ENCODE results near the gene FES. TPM values are rescaled to one million over a fixed set of nuclear protein-coding genes. Genes with fewer than 3 reads are reported as not detected.

FES gene
- polyA plus RNA-seq, 2 of the 4 experiments (the other 2 are of a cell fraction), result 0.39 to 0.50 TPM

DNA sequence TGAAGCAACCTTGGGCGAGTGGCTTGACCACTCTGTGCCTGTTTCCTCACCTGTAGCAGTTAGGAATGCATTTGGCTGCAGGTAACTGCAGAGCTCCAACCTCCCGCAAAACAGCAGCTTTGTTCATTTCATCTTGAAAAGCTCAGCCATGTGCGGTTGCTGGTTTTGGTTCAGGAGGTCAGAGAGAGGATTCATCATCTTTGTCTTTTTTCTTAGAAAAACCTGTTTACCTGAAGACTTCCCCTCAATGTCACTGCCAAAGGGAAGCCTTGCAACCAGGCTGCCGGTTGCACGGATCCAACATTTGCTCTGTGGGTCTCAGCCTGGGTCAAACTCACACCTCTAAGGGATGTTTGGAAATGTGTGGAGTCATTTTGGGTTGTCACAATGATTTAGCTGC is 32.4 kb upstream of the FES start:
- Histone ChIP-seq H3K4me3 (no peak overlapping the region), H3K4me1 (no peaks in the 10 kb centered on the region), H3K4me2 (no peak overlapping the region), H3K27ac (no peak overlapping the region), H3K9me3 (no peaks in the 10 kb centered on the region)
- POLR2A ChIA-PET, result no interaction called here
- DNase-seq (ENCODE audit: low read depth in 1 of 2, low spot score in 1 of 2) (no peak), FAIRE-seq (no peak), ATAC-seq (no peak; a peak in 1 of 6 replicates)
- WGBS (ENCODE audit: missing lambda C conversion rate), result 81% methylated on average over 5 of the region's 5 CpGs
- TF ChIP-seq FOSL2 (IDR thresholded peaks at IDR 0.05) (no peak), FOSL2 (CRISPR knock-in tag; IDR thresholded peaks at IDR 0.05) (no peak), ZC3H11A (IDR thresholded peaks at IDR 0.05) (no peak)
- CTCF ChIA-PET, result interaction anchor here (0.6 to 1.5 kb wide), 7 partner anchors 9 to 204 kb away, joined by 3 to 6 read pairs (median 3); no protein-coding TSS in a partner anchor

DNA sequence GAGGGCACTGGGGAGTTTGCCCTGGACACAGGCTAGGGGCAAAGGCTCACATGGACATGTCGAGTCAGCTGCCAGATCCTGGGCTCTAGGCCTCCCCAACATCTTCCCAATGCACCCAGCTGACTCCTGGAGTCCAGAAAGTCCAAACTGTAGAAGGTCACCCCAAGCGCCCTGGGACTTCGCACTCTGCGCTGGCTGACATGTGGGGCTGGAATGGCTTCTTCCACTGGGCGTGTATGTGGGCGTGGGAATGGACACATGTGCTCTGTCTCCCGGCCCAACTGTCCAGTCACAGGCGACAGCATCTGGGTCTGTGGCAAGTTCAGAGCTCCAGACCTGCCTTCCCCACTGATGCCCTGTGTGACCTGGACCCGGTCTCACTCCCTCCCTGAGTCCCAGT is 29.2 kb upstream of the FES start:
- Histone ChIP-seq H3K9me3 (no peaks in the 10 kb centered on the region), H3K27ac (no peak overlapping the region; a peak in 1 of 6 replicates), H3K4me3 (no peak overlapping the region), H3K4me1 (peaks cover 10% of the 10 kb centered on the region), H3K4me2 (no peak overlapping the region)
- POLR2A ChIA-PET, result no interaction called here
- peak in 1 of 2 experiments; percentile 3; a peak in 1 of 6 replicates for ATAC-seq
- FAIRE-seq, result no peak
- CTCF ChIA-PET, result interaction anchor here (0.6 kb wide), 1 partner anchor 38 kb away, joined by 3 read pairs; no protein-coding TSS in a partner anchor
- 81% methylated on average over 9 of the region's 9 CpGs for WGBS (ENCODE audit: missing lambda C conversion rate)
- TF ChIP-seq RARB (CRISPR knock-in tag; IDR thresholded peaks at IDR 0.05) (no peak), EP300 (IDR thresholded peaks at IDR 0.05) (no peak), RCOR1 (IDR thresholded peaks at IDR 0.05; ENCODE audit: low read depth, low read length) (no peak), CBX8 (IDR thresholded peaks at IDR 0.05) (no peak), KDM1A (IDR thresholded peaks at IDR 0.05; ENCODE audit: low read depth) (no peak), SREBF2 (IDR thresholded peaks at IDR 0.05) (no peak), NR3C1 (IDR thresholded peaks at IDR 0.05) (no peak), JUNB (IDR thresholded peaks at IDR 0.05) (no peak), POLR2A (IDR thresholded peaks at IDR 0.05; ENCODE audit: low read length) (no peak), EHMT2 (IDR thresholded peaks at IDR 0.05; ENCODE audit: low read depth) (no peak), NPAS2 (CRISPR knock-in tag; IDR thresholded peaks at IDR 0.05; ENCODE audit: borderline replicate concordance) (no peak), CEBPB (IDR thresholded peaks at IDR 0.05) (no peak), ZFP36 (IDR thresholded peaks at IDR 0.05; ENCODE audit: borderline replicate concordance, partially characterized antibody) (no peak), MAFK (IDR thresholded peaks at IDR 0.05; ENCODE audit: partially characterized antibody) (no peak)
- TF ChIP-seq, protein P1, sequence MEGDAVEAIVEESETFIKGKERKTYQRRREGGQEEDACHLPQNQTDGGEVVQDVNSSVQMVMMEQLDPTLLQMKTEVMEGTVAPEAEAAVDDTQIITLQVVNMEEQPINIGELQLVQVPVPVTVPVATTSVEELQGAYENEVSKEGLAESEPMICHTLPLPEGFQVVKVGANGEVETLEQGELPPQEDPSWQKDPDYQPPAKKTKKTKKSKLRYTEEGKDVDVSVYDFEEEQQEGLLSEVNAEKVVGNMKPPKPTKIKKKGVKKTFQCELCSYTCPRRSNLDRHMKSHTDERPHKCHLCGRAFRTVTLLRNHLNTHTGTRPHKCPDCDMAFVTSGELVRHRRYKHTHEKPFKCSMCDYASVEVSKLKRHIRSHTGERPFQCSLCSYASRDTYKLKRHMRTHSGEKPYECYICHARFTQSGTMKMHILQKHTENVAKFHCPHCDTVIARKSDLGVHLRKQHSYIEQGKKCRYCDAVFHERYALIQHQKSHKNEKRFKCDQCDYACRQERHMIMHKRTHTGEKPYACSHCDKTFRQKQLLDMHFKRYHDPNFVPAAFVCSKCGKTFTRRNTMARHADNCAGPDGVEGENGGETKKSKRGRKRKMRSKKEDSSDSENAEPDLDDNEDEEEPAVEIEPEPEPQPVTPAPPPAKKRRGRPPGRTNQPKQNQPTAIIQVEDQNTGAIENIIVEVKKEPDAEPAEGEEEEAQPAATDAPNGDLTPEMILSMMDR (IDR thresholded peaks at IDR 0.05), result no peak
- TF ChIP-seq, protein P2, sequence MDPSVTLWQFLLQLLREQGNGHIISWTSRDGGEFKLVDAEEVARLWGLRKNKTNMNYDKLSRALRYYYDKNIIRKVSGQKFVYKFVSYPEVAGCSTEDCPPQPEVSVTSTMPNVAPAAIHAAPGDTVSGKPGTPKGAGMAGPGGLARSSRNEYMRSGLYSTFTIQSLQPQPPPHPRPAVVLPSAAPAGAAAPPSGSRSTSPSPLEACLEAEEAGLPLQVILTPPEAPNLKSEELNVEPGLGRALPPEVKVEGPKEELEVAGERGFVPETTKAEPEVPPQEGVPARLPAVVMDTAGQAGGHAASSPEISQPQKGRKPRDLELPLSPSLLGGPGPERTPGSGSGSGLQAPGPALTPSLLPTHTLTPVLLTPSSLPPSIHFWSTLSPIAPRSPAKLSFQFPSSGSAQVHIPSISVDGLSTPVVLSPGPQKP (IDR thresholded peaks at IDR 0.05; ENCODE audit: low read depth, low read length), result no peak
- TF ChIP-seq, protein P3, sequence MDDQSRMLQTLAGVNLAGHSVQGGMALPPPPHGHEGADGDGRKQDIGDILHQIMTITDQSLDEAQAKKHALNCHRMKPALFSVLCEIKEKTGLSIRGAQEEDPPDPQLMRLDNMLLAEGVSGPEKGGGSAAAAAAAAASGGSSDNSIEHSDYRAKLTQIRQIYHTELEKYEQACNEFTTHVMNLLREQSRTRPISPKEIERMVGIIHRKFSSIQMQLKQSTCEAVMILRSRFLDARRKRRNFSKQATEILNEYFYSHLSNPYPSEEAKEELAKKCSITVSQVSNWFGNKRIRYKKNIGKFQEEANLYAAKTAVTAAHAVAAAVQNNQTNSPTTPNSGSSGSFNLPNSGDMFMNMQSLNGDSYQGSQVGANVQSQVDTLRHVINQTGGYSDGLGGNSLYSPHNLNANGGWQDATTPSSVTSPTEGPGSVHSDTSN (IDR thresholded peaks at IDR 0.05), result no peak
- TF ChIP-seq, protein P4, sequence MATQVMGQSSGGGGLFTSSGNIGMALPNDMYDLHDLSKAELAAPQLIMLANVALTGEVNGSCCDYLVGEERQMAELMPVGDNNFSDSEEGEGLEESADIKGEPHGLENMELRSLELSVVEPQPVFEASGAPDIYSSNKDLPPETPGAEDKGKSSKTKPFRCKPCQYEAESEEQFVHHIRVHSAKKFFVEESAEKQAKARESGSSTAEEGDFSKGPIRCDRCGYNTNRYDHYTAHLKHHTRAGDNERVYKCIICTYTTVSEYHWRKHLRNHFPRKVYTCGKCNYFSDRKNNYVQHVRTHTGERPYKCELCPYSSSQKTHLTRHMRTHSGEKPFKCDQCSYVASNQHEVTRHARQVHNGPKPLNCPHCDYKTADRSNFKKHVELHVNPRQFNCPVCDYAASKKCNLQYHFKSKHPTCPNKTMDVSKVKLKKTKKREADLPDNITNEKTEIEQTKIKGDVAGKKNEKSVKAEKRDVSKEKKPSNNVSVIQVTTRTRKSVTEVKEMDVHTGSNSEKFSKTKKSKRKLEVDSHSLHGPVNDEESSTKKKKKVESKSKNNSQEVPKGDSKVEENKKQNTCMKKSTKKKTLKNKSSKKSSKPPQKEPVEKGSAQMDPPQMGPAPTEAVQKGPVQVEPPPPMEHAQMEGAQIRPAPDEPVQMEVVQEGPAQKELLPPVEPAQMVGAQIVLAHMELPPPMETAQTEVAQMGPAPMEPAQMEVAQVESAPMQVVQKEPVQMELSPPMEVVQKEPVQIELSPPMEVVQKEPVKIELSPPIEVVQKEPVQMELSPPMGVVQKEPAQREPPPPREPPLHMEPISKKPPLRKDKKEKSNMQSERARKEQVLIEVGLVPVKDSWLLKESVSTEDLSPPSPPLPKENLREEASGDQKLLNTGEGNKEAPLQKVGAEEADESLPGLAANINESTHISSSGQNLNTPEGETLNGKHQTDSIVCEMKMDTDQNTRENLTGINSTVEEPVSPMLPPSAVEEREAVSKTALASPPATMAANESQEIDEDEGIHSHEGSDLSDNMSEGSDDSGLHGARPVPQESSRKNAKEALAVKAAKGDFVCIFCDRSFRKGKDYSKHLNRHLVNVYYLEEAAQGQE (IDR thresholded peaks at IDR 0.05), result no peak
- DNase-seq (ENCODE audit: low read depth in 1 of 2, low spot score in 1 of 2), result no peak
